ENCODE data around the gene HDAC8.

The HDAC8 gene

DNA sequence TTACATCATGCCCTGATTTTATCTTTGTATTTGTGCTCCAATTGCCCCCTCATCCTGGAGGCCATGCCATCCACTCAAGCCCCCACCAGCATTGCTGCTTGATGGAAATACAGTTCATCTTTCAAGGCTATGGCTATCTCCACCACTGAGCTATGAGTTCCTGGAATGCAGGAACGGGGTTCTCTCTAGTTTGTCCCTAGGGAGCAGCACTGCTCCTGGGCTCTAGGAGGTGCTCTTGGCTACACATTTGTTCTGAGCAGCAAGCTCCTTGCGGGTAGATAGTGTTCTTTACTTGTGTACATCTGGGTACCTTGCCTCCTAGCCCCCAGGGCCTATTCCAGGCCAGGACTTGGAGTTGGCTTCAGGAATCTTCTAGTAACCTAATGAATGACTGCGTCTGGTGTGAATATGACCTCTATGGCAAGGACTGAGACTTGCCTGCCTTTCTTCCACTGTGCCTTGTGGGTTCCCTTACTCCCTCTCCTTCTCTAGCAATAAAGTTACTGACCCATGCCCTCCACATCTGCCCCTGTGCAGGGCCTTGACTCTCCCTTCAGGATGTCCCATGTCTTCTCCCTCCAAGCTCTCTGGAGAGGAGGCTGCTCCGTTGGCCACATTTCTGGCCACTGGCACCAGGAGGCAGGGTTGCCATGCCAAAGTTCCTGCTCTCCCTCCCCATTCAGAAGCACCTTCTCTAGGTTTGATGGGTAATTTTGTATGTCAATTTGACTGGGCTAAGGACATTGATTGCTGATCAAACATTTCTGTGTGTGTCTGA is 274.5 kb downstream of the HDAC8 start:
- DNase-seq (ENCODE audit: low read depth in 2 of 2): no peak

DNA sequence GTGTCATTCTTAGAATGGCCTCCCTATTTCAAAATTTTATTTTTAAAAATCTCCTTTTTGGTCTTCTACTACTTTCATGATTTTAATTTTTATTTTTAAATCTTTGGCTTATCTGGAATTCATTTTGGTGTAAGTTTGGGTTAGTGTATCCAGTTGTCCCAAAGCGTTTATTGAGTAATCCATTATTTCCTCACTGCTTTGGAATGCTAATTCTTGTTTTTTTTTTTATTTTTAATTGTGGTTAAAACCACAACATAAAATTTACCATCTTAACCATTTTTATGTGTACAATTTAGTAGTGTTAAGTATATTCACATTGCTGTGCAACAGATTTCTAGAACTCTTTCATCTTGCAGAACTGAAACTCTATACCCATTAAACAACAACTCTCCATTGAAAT is 275.7 kb downstream of the HDAC8 start:
- no peak for DNase-seq (ENCODE audit: low read depth in 2 of 2)

DNA sequence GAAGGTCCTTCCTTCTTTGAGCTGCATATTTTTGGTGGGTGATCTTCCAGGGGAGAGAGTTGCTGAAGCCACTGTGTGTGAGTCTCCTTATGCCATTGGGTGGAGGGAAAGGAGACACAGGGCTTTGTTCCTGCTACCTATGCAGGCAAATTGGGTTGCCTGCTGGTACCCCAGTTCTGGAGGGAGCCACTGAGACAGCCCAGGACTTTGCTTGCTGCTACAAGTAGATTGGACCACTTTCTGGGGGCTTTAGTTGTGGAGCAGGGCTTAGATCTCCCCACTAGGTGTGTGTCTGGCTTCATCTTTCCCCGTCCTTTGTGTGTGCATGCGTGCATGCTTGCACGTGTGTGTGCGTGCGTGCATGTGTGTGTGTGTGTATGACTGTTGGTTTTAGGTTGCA is 276.9 kb downstream of the HDAC8 start:
- DNase-seq (ENCODE audit: low read depth in 2 of 2): no peak

DNA sequence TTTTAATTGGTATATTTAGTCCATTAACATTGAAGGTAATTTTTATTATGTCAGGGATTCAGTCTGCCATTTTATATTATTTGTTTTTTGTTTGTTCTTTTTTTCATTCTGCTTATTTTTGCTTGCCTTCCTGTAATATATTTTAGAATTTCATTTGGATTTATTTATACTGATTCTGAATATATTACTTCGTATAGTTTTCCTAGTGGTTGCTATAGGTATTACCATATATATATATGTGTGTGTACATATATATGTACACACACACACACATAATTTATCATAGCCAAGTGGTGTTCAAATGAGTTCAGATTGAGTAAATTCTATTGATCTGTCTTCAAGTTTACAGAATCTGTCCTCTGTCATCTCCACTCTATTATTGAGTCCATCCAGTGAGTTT is 278.1 kb downstream of the HDAC8 start:
- DNase-seq (ENCODE audit: low read depth in 2 of 2): no peak

DNA sequence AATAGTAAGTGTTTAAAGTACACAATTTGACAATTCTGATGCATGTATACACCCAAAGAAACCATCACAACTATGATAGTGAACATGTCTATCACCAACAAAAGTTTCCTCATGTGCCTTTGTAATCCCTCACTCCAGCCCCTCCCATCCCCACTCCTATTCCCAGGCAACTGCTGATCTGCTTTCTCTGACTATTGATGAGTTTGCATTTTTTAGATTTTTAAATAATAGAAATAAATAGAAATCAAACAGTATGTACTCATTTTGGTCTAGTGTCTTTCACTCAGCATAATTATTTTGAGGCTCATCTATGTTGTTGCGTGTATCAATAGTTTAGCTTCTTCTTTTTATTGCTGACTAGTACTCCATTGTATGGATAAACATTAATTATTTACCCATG is 290.3 kb downstream of the HDAC8 start:
- no peak for DNase-seq (ENCODE audit: low read depth in 2 of 2)

DNA sequence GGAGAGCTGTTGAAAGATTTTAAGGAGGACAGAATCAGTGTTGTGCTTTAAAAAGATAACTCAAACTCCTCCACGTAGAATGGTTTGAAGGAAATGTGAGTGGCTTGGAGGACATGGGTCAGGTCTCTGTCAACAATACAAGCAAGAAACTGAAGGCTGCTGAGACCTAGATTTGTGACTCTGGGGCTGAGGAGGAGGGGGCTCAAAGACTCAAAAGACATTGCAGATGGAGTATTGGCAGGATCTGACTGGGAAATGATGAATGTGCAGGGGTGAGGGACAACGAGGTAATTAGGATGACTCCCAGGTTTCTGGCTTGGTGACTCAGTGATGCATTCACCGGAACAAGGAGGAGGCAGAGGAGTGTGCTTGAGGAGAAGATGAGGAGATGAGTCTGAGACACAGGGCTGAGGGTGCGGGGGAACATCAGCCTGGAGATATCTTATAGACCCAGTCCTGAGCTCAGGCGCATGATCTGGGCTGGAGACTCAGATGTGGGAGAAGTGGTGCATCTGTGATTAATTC is 292.3 kb downstream of the HDAC8 start:
- DNase-seq (ENCODE audit: low read depth in 2 of 2): no peak
